Aortic smooth muscle cell (primary cell): ENCODE results near the gene SNX32. TPM values are rescaled to one million over a fixed set of nuclear protein-coding genes. Genes with fewer than 3 reads are reported as not detected.

ENCODE experiments used
- total RNA-seq: library from RNA; depleted of rRNA; stranded (reverse); fragments of >200 nt; gene quantifications from 2 replicates; pipeline ENCODE4 v1.2.3, GENCODE V29; 2014

Gene SNX32
- 0.37 and 0.40 TPM in 2 replicates for total RNA-seq

DNA sequence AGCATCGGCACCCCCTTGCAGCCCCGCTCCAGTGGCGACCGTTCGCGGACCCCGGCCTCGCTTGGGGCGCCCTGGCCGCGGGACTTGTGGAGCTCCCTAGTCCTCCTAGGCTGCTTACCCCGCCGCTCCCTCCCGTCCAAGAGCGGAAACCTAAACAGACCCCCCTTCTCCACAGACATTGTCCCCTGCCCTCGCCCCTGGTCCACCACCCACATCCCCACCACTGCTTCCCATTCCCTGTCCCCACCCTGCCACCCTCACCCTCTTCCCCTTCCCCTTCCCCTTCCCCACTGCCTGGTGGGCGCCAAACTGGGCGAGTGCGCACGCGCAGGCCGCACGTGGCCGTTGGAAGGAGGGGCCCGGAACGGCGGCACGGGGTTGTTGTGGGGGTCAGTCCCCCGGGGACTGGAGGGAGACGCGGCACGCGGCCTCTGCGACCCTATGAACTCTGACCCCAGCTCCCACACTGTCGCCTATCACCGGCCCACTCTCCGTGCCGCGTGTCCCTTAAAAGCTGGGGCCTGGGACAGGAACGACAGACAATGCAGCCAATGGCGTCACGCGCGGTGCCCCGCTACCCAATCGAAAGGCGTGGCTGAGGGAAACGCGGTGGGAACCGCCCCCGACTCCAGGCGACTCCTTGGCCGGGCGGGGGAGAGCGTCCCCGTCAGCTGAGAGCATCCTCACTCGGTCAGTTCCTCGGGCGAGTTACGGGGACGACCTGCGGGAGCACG is at the start of gene SNX32:
SNX32 (plus strand) TSS at position 667 of the 734 bp plus-strand sequence. CDS start 103 bp downstream, outside the sequence.

GRCh38 chr11:65786786-65787636 is 46.8 kb upstream of the SNX32 start, which contains the start of gene OVOL1:
TSS of gene OVOL1 (plus strand) at chr11:65787063. CDS start at chr11:65787374, 311 bp downstream.

GRCh38 chr11:65857853-65858680 is 24.3 kb downstream of the SNX32 start, which contains the start of gene CFL1:
TSS of gene CFL1 (minus strand) at chr11:65858180. CDS start at chr11:65858099, 81 bp downstream.

GRCh38 chr11:65860278-65861164 is 26.8 kb downstream of the SNX32 start, which contains the start of gene MUS81:
TSS of gene MUS81 (plus strand) at chr11:65860433. CDS start at chr11:65860754, 321 bp downstream.

GRCh38 chr11:65872586-65873317 is 39.0 kb downstream of the SNX32 start, which contains the start of gene EFEMP2:
TSS of gene EFEMP2 (minus strand) at chr11:65872800. CDS start at chr11:65872354, 446 bp downstream.

GRCh38 chr11:65879617-65880016 is 45.9 kb downstream of the SNX32 start, which contains the start of gene CTSW:
TSS of gene CTSW (plus strand) at chr11:65879837. CDS start at chr11:65879855, 18 bp downstream.

DNA sequence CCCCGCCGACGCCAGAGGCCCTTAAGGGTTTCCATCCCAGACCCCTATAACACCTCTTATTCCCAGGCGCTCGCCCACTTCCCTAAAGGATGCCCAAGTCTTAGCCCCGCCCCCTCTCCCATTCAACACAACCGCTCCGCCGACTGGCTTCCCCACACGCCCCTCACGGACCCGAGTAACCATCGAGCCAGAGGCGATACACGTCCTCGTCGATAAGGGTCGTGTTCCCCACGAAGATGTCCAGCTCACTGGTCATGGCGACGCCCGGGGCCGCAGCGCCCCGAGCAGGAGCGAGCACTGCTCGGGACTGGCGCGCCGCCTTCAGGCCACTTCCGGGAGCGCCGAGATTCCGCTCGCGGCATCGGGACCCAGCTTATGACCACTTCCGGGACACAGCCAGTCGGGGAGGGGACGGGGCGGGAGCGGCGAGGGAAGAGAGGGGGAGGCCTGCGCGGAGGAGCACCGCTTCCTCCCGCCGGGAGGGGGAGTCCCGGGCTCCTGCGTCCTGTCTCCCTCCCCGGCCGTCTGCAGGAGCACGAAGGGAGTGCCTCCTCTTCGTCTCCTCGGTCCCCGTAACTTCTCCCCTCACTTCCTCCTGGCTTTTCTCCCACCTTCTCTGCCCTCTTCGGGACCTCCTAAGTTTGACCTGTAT is 54.5 kb downstream of the SNX32 start, which contains the start of gene FIBP:
FIBP (minus strand) TSS at position 309 of the 652 bp plus-strand sequence; CDS start at position 256, 53 bp downstream.

DNA sequence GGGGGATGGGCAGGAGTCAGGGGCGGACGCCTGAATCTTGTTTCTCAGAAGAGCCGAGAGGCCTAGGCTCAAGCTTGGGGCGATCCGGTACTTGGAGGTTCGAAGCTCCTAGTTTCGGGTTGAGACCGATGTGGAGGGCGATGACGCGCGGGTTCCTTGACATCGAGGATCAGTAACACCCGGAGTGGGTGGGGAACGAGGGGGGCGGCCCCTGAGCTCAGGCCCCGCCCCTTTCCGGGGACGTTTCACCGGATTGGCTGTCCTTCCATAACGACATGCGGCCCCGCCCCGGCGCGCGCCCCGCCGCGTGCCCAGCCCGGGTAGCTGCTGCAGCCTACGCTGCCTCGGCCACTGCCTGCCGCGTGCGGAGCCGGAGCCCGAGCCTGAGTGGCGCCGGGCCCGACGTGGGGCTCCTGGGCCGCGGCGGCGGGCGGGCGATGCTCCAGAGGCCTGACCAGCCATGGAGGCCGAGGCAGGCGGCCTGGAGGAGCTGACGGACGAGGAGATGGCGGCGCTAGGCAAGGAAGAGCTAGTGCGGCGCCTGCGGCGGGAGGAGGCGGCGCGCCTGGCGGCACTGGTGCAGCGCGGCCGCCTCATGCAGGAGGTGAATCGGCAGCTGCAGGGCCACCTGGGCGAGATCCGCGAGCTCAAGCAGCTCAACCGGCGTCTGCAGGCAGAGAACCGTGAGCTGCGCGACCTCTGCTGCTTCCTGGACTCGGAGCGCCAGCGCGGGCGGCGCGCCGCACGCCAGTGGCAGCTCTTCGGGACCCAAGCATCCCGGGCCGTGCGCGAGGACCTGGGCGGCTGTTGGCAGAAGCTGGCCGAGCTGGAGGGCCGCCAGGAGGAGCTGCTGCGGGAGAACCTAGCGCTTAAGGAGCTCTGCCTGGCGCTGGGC is 56.8 kb downstream of the SNX32 start, which contains the start of gene CCDC85B:
CCDC85B (plus strand) TSS at position 350 of the 895 bp plus-strand sequence; CDS start at position 461, 111 bp downstream.

DNA sequence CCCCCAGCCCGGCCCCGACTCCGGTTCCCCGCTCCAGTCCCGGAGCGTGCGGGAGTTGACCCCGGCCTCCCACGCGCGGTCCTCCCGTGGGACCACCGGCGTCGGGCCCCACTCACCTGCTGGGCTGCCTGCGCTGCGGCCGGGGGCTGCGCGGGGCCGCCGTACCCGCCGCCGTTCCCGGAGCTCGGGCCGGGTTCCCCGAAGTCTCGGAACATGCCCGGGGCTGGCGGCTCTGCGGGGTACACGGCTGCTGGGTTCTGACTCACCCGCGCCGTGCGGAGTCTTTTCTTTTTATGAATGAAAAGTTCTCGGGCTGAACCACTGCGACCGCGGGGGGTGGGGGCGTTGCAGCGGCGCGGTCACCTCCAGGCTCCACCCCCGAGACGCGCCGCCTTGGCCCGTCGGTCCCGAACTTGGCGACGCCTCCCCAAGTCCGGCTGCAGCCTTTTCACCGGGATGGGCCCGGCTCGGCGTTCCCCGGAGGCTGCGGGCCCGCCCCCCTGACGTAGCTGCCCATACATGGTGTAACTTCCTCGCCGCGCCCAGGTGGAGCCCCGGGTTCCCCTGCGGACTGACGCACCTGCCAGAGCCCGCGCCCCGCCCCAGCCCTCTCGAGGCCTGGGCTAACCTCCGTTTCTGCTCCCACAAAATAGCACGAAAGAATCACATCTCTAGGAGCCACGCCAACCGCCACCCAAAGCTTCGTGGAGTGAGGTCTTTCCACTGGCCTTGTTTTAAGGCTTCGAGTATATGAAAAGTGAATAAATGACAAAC is 66.5 kb downstream of the SNX32 start, which contains the start of gene FOSL1:
FOSL1 (minus strand) TSS at position 264 of the 774 bp plus-strand sequence; CDS start at position 215, 49 bp downstream.

Other genes starting within 250 kb of the SNX32 start
- 0.06 and 0.13 TPM in 2 replicates for gene KCNK7, start 238.2 kb upstream of the SNX32 start, total RNA-seq
- gene MAP3K11, start 219.7 kb upstream of the SNX32 start, total RNA-seq = 23.8 and 23.9 TPM in 2 replicates
- 12.7 and 14.7 TPM in 2 replicates for gene PCNX3, start 218.2 kb upstream of the SNX32 start, total RNA-seq
- 11.9 and 13.9 TPM in 2 replicates for gene SIPA1, start 195.9 kb upstream of the SNX32 start, total RNA-seq
- gene RELA, start 171.0 kb upstream of the SNX32 start, total RNA-seq = 20.2 and 20.7 TPM in 2 replicates
- 50.4 and 53.0 TPM in 2 replicates for gene KAT5, start 121.7 kb upstream of the SNX32 start, total RNA-seq
- 42.2 and 42.3 TPM in 2 replicates for gene RNASEH2C, start 113.2 kb upstream of the SNX32 start, total RNA-seq
- gene AP5B1, start 53.0 kb upstream of the SNX32 start, total RNA-seq = 4.9 and 5.5 TPM in 2 replicates
- not detected in 2 replicates for gene OVOL1, start 46.9 kb upstream of the SNX32 start, total RNA-seq
- 1,495 and 1,569 TPM in 2 replicates for gene CFL1, start 24.2 kb downstream of the SNX32 start, total RNA-seq
- 38.2 and 48.4 TPM in 2 replicates for gene MUS81, start 26.5 kb downstream of the SNX32 start, total RNA-seq
- 78.6 and 82.4 TPM in 2 replicates for gene EFEMP2, start 38.8 kb downstream of the SNX32 start, total RNA-seq
- gene CTSW, start 45.9 kb downstream of the SNX32 start, total RNA-seq = 0.12 TPM in 1 of 2 replicates, not detected in the other
- 221 and 262 TPM in 2 replicates for gene FIBP, start 54.5 kb downstream of the SNX32 start, total RNA-seq
- gene CCDC85B, start 56.7 kb downstream of the SNX32 start, total RNA-seq = 80.3 and 83.5 TPM in 2 replicates
- gene FOSL1, start 66.4 kb downstream of the SNX32 start, total RNA-seq = 24.0 and 32.9 TPM in 2 replicates
- 25.0 and 26.1 TPM in 2 replicates for gene C11orf68, start 85.1 kb downstream of the SNX32 start, total RNA-seq
- 574 and 841 TPM in 2 replicates for gene DRAP1, start 85.5 kb downstream of the SNX32 start, total RNA-seq
- 0.13 TPM in 1 of 2 replicates, not detected in the other for gene TSGA10IP, start 111.5 kb downstream of the SNX32 start, total RNA-seq
- gene SART1, start 127.8 kb downstream of the SNX32 start, total RNA-seq = 52.0 and 80.1 TPM in 2 replicates
- 32.6 and 36.8 TPM in 2 replicates for gene EIF1AD, start 168.2 kb downstream of the SNX32 start, total RNA-seq
- gene BANF1, start 168.5 kb downstream of the SNX32 start, total RNA-seq = 16.5 and 25.9 TPM in 2 replicates
- gene CST6, start 178.0 kb downstream of the SNX32 start, total RNA-seq = 3.3 and 7.6 TPM in 2 replicates
- gene CATSPER1, start 192.5 kb downstream of the SNX32 start, total RNA-seq = 0.13 and 0.19 TPM in 2 replicates
- gene GAL3ST3, start 215.2 kb downstream of the SNX32 start, total RNA-seq = not detected in 2 replicates
- gene SF3B2, start 218.4 kb downstream of the SNX32 start, total RNA-seq = 127 and 134 TPM in 2 replicates
- gene PACS1, start 236.3 kb downstream of the SNX32 start, total RNA-seq = 23.9 and 47.6 TPM in 2 replicates